ENCODE results near the gene SPI1.
"Not testable (repeated sequence)": the region's sequence is repeated elsewhere in the genome, so short reads cannot be mapped to it uniquely, and the experiment has no call there.

SPI1 gene

GRCh38 chr11:47316501-47316900 lies 61.8 kb downstream of the SPI1 start:
- DNase-seq = not testable (repeated sequence)

GRCh38 chr11:47314992-47315391 lies 63.4 kb downstream of the SPI1 start:
- DNase-seq = no peak

GRCh38 chr11:47308050-47308823 lies 70.1 kb downstream of the SPI1 start:
- no peak for DNase-seq

- no peak for DNase-seq
Measured at GRCh38 chr11:47306484-47306844, 71.9 kb downstream of the SPI1 start.

GRCh38 chr11:47305734-47306483 lies 72.4 kb downstream of the SPI1 start:
- DNase-seq = no peak
